MM.1S (cell line): Measurements from ENCODE around the gene ATG4B.

Experiments used
- DNase-seq: peaks from one replicate; pipeline ENCODE4 v3.0.0-alpha.2; 2015
- H2AFZ ChIP-seq: fragments of 300-600 bp; sonication (generic); 2 replicates; pipeline ENCODE4 v1.6.0; 2016; ENCODE audit warnings: antibody characterized with exemption, low read length
- H3F3A ChIP-seq: fragments of 300-600 bp; sonication (generic); 2 replicates; pipeline ENCODE4 v1.6.1; 2016; ENCODE audit warnings: mild to moderate bottlenecking, antibody characterized with exemption, low read length, moderate library complexity, mixed read lengths; ENCODE audit not compliant: insufficient read depth
- H3K27ac ChIP-seq: fragments of 300-600 bp; sonication (generic); 2 replicates; pipeline ENCODE4 v1.5.1; 2016; ENCODE audit warnings: mild to moderate bottlenecking, low read length
- H3K27me3 ChIP-seq: fragments of 300-600 bp; sonication (generic); replicated peaks from 2 replicates; pipeline ENCODE4 v1.6.0; 2016; ENCODE audit warnings: low read length; ENCODE audit not compliant: insufficient read depth
- H3K36me3 ChIP-seq: fragments of 300-600 bp; sonication (generic); replicated peaks from 2 replicates; pipeline ENCODE4 v1.6.1; 2016; ENCODE audit warnings: mild to moderate bottlenecking, low read length, mixed read lengths; ENCODE audit not compliant: insufficient read depth
- H3K4me1 ChIP-seq: fragments of 300-600 bp; sonication (generic); 2 replicates; pipeline ENCODE4 v1.6.1; 2016; ENCODE audit warnings: low read length, mixed read lengths
- H3K4me2 ChIP-seq: fragments of 300-600 bp; sonication (generic); 2 replicates; pipeline ENCODE4 v1.6.0; 2016; ENCODE audit warnings: low read depth, low read length
- H3K4me3 ChIP-seq: fragments of 300-600 bp; sonication (generic); 2 replicates; pipeline ENCODE4 v1.5.1; 2016; ENCODE audit warnings: low read length, mixed read lengths
- H3K79me2 ChIP-seq: fragments of 300-600 bp; sonication (generic); 2 replicates; pipeline ENCODE4 v1.6.1; 2016; ENCODE audit warnings: mixed run types, low read length, mixed read lengths
- H3K9ac ChIP-seq: fragments of 300-600 bp; sonication (generic); 2 replicates; pipeline ENCODE4 v1.6.1; 2016; ENCODE audit warnings: low read length, mixed read lengths
- H3K9me2 ChIP-seq: fragments of 300-600 bp; sonication (generic); replicated peaks from 2 replicates; pipeline ENCODE4 v1.6.1; 2016; ENCODE audit warnings: mild to moderate bottlenecking, low read length, mixed read lengths; ENCODE audit not compliant: insufficient read depth
- H3K9me3 ChIP-seq: fragments of 300-600 bp; sonication (generic); replicated peaks from 2 replicates; pipeline ENCODE4 v1.6.1; 2016; ENCODE audit warnings: mild to moderate bottlenecking, low read length, mixed read lengths; ENCODE audit not compliant: insufficient read depth
- H4K20me1 ChIP-seq: fragments of 300-600 bp; sonication (generic); 2 replicates; pipeline ENCODE4 v1.6.1; 2016; ENCODE audit warnings: mild to moderate bottlenecking, low read length, moderate library complexity, mixed read lengths; ENCODE audit not compliant: insufficient read depth
- CTCF ChIP-seq: fragments of 300-600 bp; sonication (generic); IDR thresholded peaks from 2 replicates; pipeline ENCODE4 v1.5.1; 2016; ENCODE audit warnings: antibody characterized with exemption, low read length, mixed read lengths
- EZH2 ChIP-seq: fragments of 300-600 bp; sonication (generic); optimal IDR thresholded peaks from 2 replicates; pipeline ENCODE3; 2017; ENCODE audit warnings: low read depth, mild to moderate bottlenecking, antibody characterized with exemption, low read length, mixed read lengths
- EZH2phosphoT487 ChIP-seq: fragments of 300-600 bp; sonication (generic); IDR thresholded peaks from 2 replicates; pipeline ENCODE4 v1.6.1; 2018; ENCODE audit warnings: antibody characterized with exemption, low read length

ATG4B gene

GRCh38 chr2:241619597-241620418 lies 17.7 kb upstream of the ATG4B start:
- Histone ChIP-seq H3K4me2 (no peak overlapping the region), H2AFZ (no peak overlapping the region), H3K79me2 (peaks cover 35% of the 10 kb centered on the region), H3K27ac (no peak overlapping the region), H3K9ac (no peak overlapping the region), H3K36me3 (no peaks in the 10 kb centered on the region), H3K27me3 (no peaks in the 10 kb centered on the region), H3K4me1 (no peaks in the 10 kb centered on the region), H3K9me3 (no peaks in the 10 kb centered on the region), H4K20me1 (no peaks in the 10 kb centered on the region), H3F3A (no peaks in the 10 kb centered on the region), H3K9me2 (no peaks in the 10 kb centered on the region), H3K4me3 (no peak overlapping the region)
- no peak for DNase-seq
- TF ChIP-seq CTCF (no peak), EZH2phosphoT487 (no peak), EZH2 (no peak)

GRCh38 chr2:241620419-241620769 lies 17.1 kb upstream of the ATG4B start:
- no peaks in the 10 kb centered on the region for H3K36me3 ChIP-seq
- no peaks in the 10 kb centered on the region for H4K20me1 ChIP-seq
- H3K79me2 ChIP-seq, result peaks cover 37% of the 10 kb centered on the region
- TF ChIP-seq EZH2phosphoT487, result no peak
- no peak for TF ChIP-seq EZH2
- no peak for TF ChIP-seq CTCF
- no peaks in the 10 kb centered on the region for H3K9me2 ChIP-seq
- H3K4me1 ChIP-seq, result no peaks in the 10 kb centered on the region
- DNase-seq, result no peak
- H3K27ac ChIP-seq, result no peak overlapping the region
- H3K9me3 ChIP-seq, result no peaks in the 10 kb centered on the region
- H3K4me3 ChIP-seq, result no peak overlapping the region
- H3K27me3 ChIP-seq, result no peaks in the 10 kb centered on the region
- H3K9ac ChIP-seq, result no peak overlapping the region
- H2AFZ ChIP-seq, result no peak overlapping the region
- H3F3A ChIP-seq, result no peaks in the 10 kb centered on the region
- H3K4me2 ChIP-seq, result no peak overlapping the region

- no peaks in the 10 kb centered on the region for H3K27me3 ChIP-seq
- H3K9me3 ChIP-seq, result no peaks in the 10 kb centered on the region
- H3K4me2 ChIP-seq, result no peak overlapping the region
- H3K36me3 ChIP-seq, result no peaks in the 10 kb centered on the region
- H2AFZ ChIP-seq, result no peak overlapping the region
- no peak overlapping the region for H3K4me3 ChIP-seq
- no peak for DNase-seq
- H3K27ac ChIP-seq, result no peak overlapping the region
- no peaks in the 10 kb centered on the region for H3F3A ChIP-seq
- H4K20me1 ChIP-seq, result no peaks in the 10 kb centered on the region
- no peak for TF ChIP-seq EZH2phosphoT487
- no peak for TF ChIP-seq CTCF
- TF ChIP-seq EZH2, result no peak
- no peak overlapping the region for H3K9ac ChIP-seq
- H3K4me1 ChIP-seq, result no peaks in the 10 kb centered on the region
- peaks cover 51% of the 10 kb centered on the region for H3K79me2 ChIP-seq
- H3K9me2 ChIP-seq, result no peaks in the 10 kb centered on the region
These were observed 9.8 kb upstream of the ATG4B start for GRCh38 chr2:241627675-241628074.
